ENCODE data around the gene PSRC1. TPM values are rescaled to one million over a fixed set of nuclear protein-coding genes. Genes with fewer than 3 reads are reported as not detected.

Gene PSRC1
- total RNA-seq, 1 experiment from 2014 or later = 60.3 TPM

DNA sequence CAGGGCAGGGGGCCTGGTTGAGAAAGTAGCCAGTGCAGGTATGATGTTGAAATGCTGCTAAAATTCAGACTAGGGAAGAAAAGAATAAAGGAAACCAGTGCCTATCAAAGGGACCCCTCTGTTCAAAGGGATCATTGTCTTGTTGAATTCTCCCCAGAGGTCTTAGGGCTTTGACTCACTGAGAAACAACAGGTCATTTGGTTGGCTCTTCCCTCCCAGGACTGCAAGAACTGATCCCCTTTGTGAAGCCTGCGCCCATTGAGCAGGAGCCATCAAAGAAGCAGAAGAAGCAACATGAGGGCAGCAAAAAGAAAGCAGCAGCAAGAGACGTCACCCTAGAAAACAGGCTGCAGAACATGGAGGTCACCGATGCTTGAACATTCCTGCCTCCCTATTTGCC lies 45.4 kb downstream of the PSRC1 start:
- no peak overlapping the region for H2AFZ ChIP-seq (ENCODE audit: low read length)
- peak overlapping the region in 2 of 3 experiments; percentile 80 to 92; a peak in 4 of 7 replicates for H3K27ac Mint-ChIP-seq
- H3K4me1 Mint-ChIP-seq = peaks cover 71 to 72% of the 10 kb centered on the region in 2 experiments
- WGBS (ENCODE audit: extremely low coverage, insufficient read length, low lambda C conversion rate) = no CpG with 5 or more reads among the region's 3 CpGs
- no peak overlapping the region for H4K5ac ChIP-seq (ENCODE audit: insufficient read length, low read depth, low read length)
- no peak overlapping the region for H4K91ac ChIP-seq (ENCODE audit: insufficient read length, low read depth, low read length)
- no peak for DNase-seq
- no peak overlapping the region for H3K9ac ChIP-seq (ENCODE audit: extremely low read depth, insufficient read length, low read length)
- no peak overlapping the region for H2BK120ac ChIP-seq (ENCODE audit: low read depth, low read length, poor library complexity, severe bottlenecking)
- H3K36me3 Mint-ChIP-seq (ENCODE audit: insufficient read depth in 1 of 3, low read depth in 3 of 3) = peaks cover 28 to 57% (median 56%) of the 10 kb centered on the region in 3 experiments; a peak in 6 of 7 replicates
- no peaks in the 10 kb centered on the region for H3K9me3 Mint-ChIP-seq
- no peak overlapping the region for H2BK5ac ChIP-seq (ENCODE audit: insufficient read length, low read length)
- no peaks in the 10 kb centered on the region for H3K27me3 ChIP-seq (ENCODE audit: insufficient read depth, low read length)
- H3K4me1 ChIP-seq (ENCODE audit: insufficient read depth, low read length) = peaks cover 14% of the 10 kb centered on the region; the same call in 1 of the 2 replicates
- H3K56ac ChIP-seq (ENCODE audit: insufficient read length, low read depth, low read length) = no peak overlapping the region
- no peak overlapping the region for H3K4me2 ChIP-seq (ENCODE audit: insufficient read depth, insufficient read length, low read length)
- no peak overlapping the region for H2BK15ac ChIP-seq (ENCODE audit: low read depth, low read length)
- H2AK5ac ChIP-seq (ENCODE audit: insufficient read length, low read length) = no peak overlapping the region
- no peak overlapping the region for H3K27ac ChIP-seq (ENCODE audit: insufficient read length, low read depth, low read length)
- H3K4me3 Mint-ChIP-seq = no peak overlapping the region
- no peak overlapping the region for H3K18ac ChIP-seq (ENCODE audit: insufficient read length, low read depth, low read length)
- H3K14ac ChIP-seq (ENCODE audit: insufficient read depth, low read length) = no peak overlapping the region
- H3K79me1 ChIP-seq (ENCODE audit: insufficient read depth, low read depth, low read length, poor library complexity, severe bottlenecking) = no peaks in the 10 kb centered on the region
- no peak overlapping the region for H2BK12ac ChIP-seq (ENCODE audit: insufficient read length, low read depth, low read length)
- no peaks in the 10 kb centered on the region for H3K79me2 ChIP-seq (ENCODE audit: insufficient read depth, low read length)
- H4K20me1 ChIP-seq (ENCODE audit: control insufficient read depth, insufficient read depth, insufficient read length) = no peaks in the 10 kb centered on the region
- no peak overlapping the region for H3K4ac ChIP-seq (ENCODE audit: low read depth, low read length)
- H2BK20ac ChIP-seq (ENCODE audit: low read depth, low read length, poor library complexity, severe bottlenecking) = no peak overlapping the region
- H3K27me3 Mint-ChIP-seq (ENCODE audit: low read depth) = peaks cover 2% of the 10 kb centered on the region
- no peaks in the 10 kb centered on the region for H3K9me3 ChIP-seq (ENCODE audit: control insufficient read depth, low read depth, low read length)
- no peak overlapping the region for H3K23ac ChIP-seq (ENCODE audit: insufficient read length, low read depth, low read length)
- H3K23me2 ChIP-seq (ENCODE audit: insufficient read length, low read depth, low read length, poor library complexity, severe bottlenecking) = no peaks in the 10 kb centered on the region
- TF ChIP-seq CTCF (conservative IDR thresholded peaks at IDR 0.05) = no peak
- no peak overlapping the region for H3T11ph ChIP-seq (ENCODE audit: low read length)
- H4K8ac ChIP-seq (replicated peaks; ENCODE audit: insufficient read length, low read depth, low read length) = no peak overlapping the region

All from H9 (cell line).